ENCODE measurements around the gene NLRC5. TPM values are rescaled to one million over a fixed set of nuclear protein-coding genes. Genes with fewer than 3 reads are reported as not detected.

NLRC5 gene
- total RNA-seq, 1 experiment from 2014 or later: 0.98 TPM

- Histone ChIP-seq H3K9me3 (ENCODE audit: low read length) (no peaks in the 10 kb centered on the region), H3K4me3 (ENCODE audit: low read length) (no peak overlapping the region), H3F3A (ENCODE audit: low read length, unreplicated experiment) (no peaks in the 10 kb centered on the region), H3K9ac (ENCODE audit: low read length) (no peak overlapping the region), H4K20me1 (ENCODE audit: low read length) (no peaks in the 10 kb centered on the region), H3K79me2 (ENCODE audit: low read length) (no peaks in the 10 kb centered on the region), H3K4me2 (ENCODE audit: low read length) (no peak overlapping the region), H3K27ac (ENCODE audit: low read length) (no peak overlapping the region), H3K4me1 (ENCODE audit: insufficient read depth, low read length) (no peaks in the 10 kb centered on the region), H3K27me3 (ENCODE audit: low read length) (no peaks in the 10 kb centered on the region), H3K9me2 (replicated peaks; ENCODE audit: low read length) (no peaks in the 10 kb centered on the region), H3K36me3 (ENCODE audit: low read depth, low read length) (no peaks in the 10 kb centered on the region), H2AFZ (ENCODE audit: low read length) (no peak overlapping the region)
- ChIA-PET CTCF (no interaction called here), POLR2A (ENCODE audit: unreplicated experiment) (interaction anchor here (0.7 kb wide), 1 partner anchor 75 kb away, joined by 7 read pairs; no protein-coding TSS in a partner anchor)
- intact Hi-C loops (cut with micrococcal nuclease): no loop called here
- DNase-seq: no peak
- no TSS peak for BruUV-seq (replicated peaks)
- TF ChIP-seq CTCF (conservative IDR thresholded peaks at IDR 0.05; ENCODE audit: low read depth, low read length) (no peak), EZH2phosphoT487 (IDR thresholded peaks at IDR 0.05; ENCODE audit: borderline replicate concordance, low read length) (no peak), EZH2 (IDR thresholded peaks at IDR 0.05; ENCODE audit: low read length, unreplicated experiment) (no peak)
- ATAC-seq: no peak
These were observed 93.3 kb downstream of the NLRC5 start for GRCh38 chr16:57082664-57083063.

- BruUV-seq (replicated peaks): no TSS peak
- POLR2A ChIA-PET (ENCODE audit: unreplicated experiment): no interaction called here
- H3K79me2 ChIP-seq (ENCODE audit: low read length): no peaks in the 10 kb centered on the region
- TF ChIP-seq EZH2 (IDR thresholded peaks at IDR 0.05; ENCODE audit: low read length, unreplicated experiment): no peak
- no peak for TF ChIP-seq CTCF (conservative IDR thresholded peaks at IDR 0.05; ENCODE audit: low read depth, low read length)
- no peak for TF ChIP-seq EZH2phosphoT487 (IDR thresholded peaks at IDR 0.05; ENCODE audit: borderline replicate concordance, low read length)
- H4K20me1 ChIP-seq (ENCODE audit: low read length): no peaks in the 10 kb centered on the region
- DNase-seq: no peak
- no peaks in the 10 kb centered on the region for H3K9me2 ChIP-seq (replicated peaks; ENCODE audit: low read length)
- no peak overlapping the region for H2AFZ ChIP-seq (ENCODE audit: low read length)
- no peaks in the 10 kb centered on the region for H3F3A ChIP-seq (ENCODE audit: low read length, unreplicated experiment)
- no peak overlapping the region for H3K4me3 ChIP-seq (ENCODE audit: low read length)
- H3K4me1 ChIP-seq (ENCODE audit: insufficient read depth, low read length): no peaks in the 10 kb centered on the region
- no peaks in the 10 kb centered on the region for H3K27me3 ChIP-seq (ENCODE audit: low read length)
- intact Hi-C loops (cut with micrococcal nuclease): loop anchor here (1.0 kb wide), 2 partner anchors 85 to 217 kb away; no protein-coding TSS in a partner anchor
- H3K36me3 ChIP-seq (ENCODE audit: low read depth, low read length): no peaks in the 10 kb centered on the region
- ATAC-seq: no peak
- CTCF ChIA-PET: no interaction called here
- H3K27ac ChIP-seq (ENCODE audit: low read length): no peak overlapping the region
- H3K9me3 ChIP-seq (ENCODE audit: low read length): no peaks in the 10 kb centered on the region
- no peak overlapping the region for H3K9ac ChIP-seq (ENCODE audit: low read length)
- H3K4me2 ChIP-seq (ENCODE audit: low read length): no peak overlapping the region
These were observed 94.2 kb downstream of the NLRC5 start for GRCh38 chr16:57083485-57084126.

GRCh38 chr16:57084257-57084770 lies 95.0 kb downstream of the NLRC5 start:
- no peaks in the 10 kb centered on the region for H3K4me1 ChIP-seq (ENCODE audit: insufficient read depth, low read length)
- no peaks in the 10 kb centered on the region for H3F3A ChIP-seq (ENCODE audit: low read length, unreplicated experiment)
- H3K27ac ChIP-seq (ENCODE audit: low read length): no peak overlapping the region
- ATAC-seq (peak; percentile 58), DNase-seq (peak; percentile 71)
- no peaks in the 10 kb centered on the region for H4K20me1 ChIP-seq (ENCODE audit: low read length)
- ChIA-PET CTCF (no interaction called here), POLR2A (ENCODE audit: unreplicated experiment) (no interaction called here)
- H3K4me2 ChIP-seq (ENCODE audit: low read length): no peak overlapping the region
- no peak overlapping the region for H2AFZ ChIP-seq (ENCODE audit: low read length)
- BruUV-seq (replicated peaks): no TSS peak
- H3K4me3 ChIP-seq (ENCODE audit: low read length): no peak overlapping the region
- H3K36me3 ChIP-seq (ENCODE audit: low read depth, low read length): no peaks in the 10 kb centered on the region
- no peak overlapping the region for H3K9ac ChIP-seq (ENCODE audit: low read length)
- no peaks in the 10 kb centered on the region for H3K27me3 ChIP-seq (ENCODE audit: low read length)
- no peaks in the 10 kb centered on the region for H3K79me2 ChIP-seq (ENCODE audit: low read length)
- TF ChIP-seq EZH2phosphoT487 (IDR thresholded peaks at IDR 0.05; ENCODE audit: borderline replicate concordance, low read length) (no peak), CTCF (conservative IDR thresholded peaks at IDR 0.05; ENCODE audit: low read depth, low read length) (peak; percentile 87)
- H3K9me3 ChIP-seq (ENCODE audit: low read length): no peaks in the 10 kb centered on the region
- intact Hi-C loops (cut with micrococcal nuclease): loop anchor here (1.0 kb wide), 2 partner anchors 84 to 216 kb away; no protein-coding TSS in a partner anchor
- H3K9me2 ChIP-seq (replicated peaks; ENCODE audit: low read length): no peaks in the 10 kb centered on the region
